HepG2 (cell line): ENCODE data around the gene CFL1. TPM values are rescaled to one million over a fixed set of nuclear protein-coding genes. Genes with fewer than 3 reads are reported as not detected.

Experiments used
- ARID2 ChIP-seq: sonication (generic); formaldehyde crosslinking; IDR thresholded peaks from 2 replicates; pipeline ENCODE4 v1.8.1; 2022; ENCODE audit warnings: mild to moderate bottlenecking, missing genetic modification reagents, borderline replicate concordance
- BCL3 ChIP-seq: sonication (generic); formaldehyde crosslinking; IDR thresholded peaks from 2 replicates; pipeline ENCODE4 v1.5.1; 2020; ENCODE audit warnings: mild to moderate bottlenecking, missing genetic modification reagents, moderate library complexity
- CBX2 ChIP-seq, 2 experiments: fragments of 200-600 bp in 1 of 2; sonication (generic); formaldehyde crosslinking in 1 of 2; IDR thresholded peaks; 2 replicates each; pipeline versions ENCODE4 v1.7.0 to v1.8.1; 2018 to 2022; ENCODE audit warnings: low read depth in 2 of 2, low read length in 1 of 2, mild to moderate bottlenecking in 1 of 2, missing genetic modification reagents in 1 of 2
- CEBPZ ChIP-seq: IDR thresholded peaks from 2 replicates; pipeline ENCODE4 v1.6.1; 2012; ENCODE audit warnings: low read length, improper control_type of control experiment
- CREB1 ChIP-seq, 2 experiments: fragments of 450-650 bp in 1 of 2; IDR thresholded peaks; 2 replicates each; pipeline ENCODE4 v1.6.1; 2016 to 2017; ENCODE audit warnings: control low read depth in 1 of 2, mild to moderate bottlenecking in 1 of 2, missing compliant biosample characterization in 1 of 2, missing genetic modification characterization in 1 of 2
- FIP1L1 ChIP-seq: fragments of 200-400 bp; formaldehyde crosslinking; IDR thresholded peaks from 2 replicates; pipeline ENCODE4 v1.6.1; 2018; ENCODE audit warnings: low read depth, mild to moderate bottlenecking, low read length, moderate library complexity, borderline replicate concordance; ENCODE audit not compliant: insufficient read depth
- HOXA5 ChIP-seq: sonication (generic); formaldehyde crosslinking; IDR thresholded peaks from 2 replicates; pipeline ENCODE4 v1.4.0; 2020; ENCODE audit warnings: missing genetic modification reagents
- POLR2AphosphoS5 ChIP-seq: IDR thresholded peaks from 2 replicates; pipeline ENCODE4 v1.6.1; 2012; ENCODE audit warnings: low read depth, low read length
- PRDM15 ChIP-seq: sonication (generic); formaldehyde crosslinking; IDR thresholded peaks from 2 replicates; pipeline ENCODE4 v1.4.0; 2020; ENCODE audit warnings: missing genetic modification reagents
- SOX13 ChIP-seq, 3 experiments: fragments of 450-650 bp in 1 of 3; sonication (generic) in 1 of 3; formaldehyde crosslinking in 1 of 3; IDR thresholded peaks in 2 of 3; conservative IDR thresholded peaks in 1 of 3; 2 replicates each; pipeline versions ENCODE4 v1.5.0 to v1.6.1; 2016 to 2020; ENCODE audit warnings: antibody characterized with exemption in 1 of 3, mild to moderate bottlenecking in 1 of 3, missing compliant biosample characterization in 1 of 3, missing genetic modification reagents in 1 of 3, moderate library complexity in 1 of 3
- TFDP2 ChIP-seq: sonication (generic); formaldehyde crosslinking; IDR thresholded peaks from 2 replicates; pipeline ENCODE4 v1.4.0; 2020; ENCODE audit warnings: missing genetic modification reagents
- ZFP36L2 ChIP-seq: sonication (generic); formaldehyde crosslinking; IDR thresholded peaks from 2 replicates; pipeline ENCODE4 v1.4.0; 2020; ENCODE audit warnings: missing genetic modification reagents
- ZNF224 ChIP-seq: sonication (generic); formaldehyde crosslinking; IDR thresholded peaks from 2 replicates; pipeline ENCODE4 v1.5.0; 2020; ENCODE audit warnings: mild to moderate bottlenecking, missing genetic modification reagents
- ZNF652 ChIP-seq: IDR thresholded peaks from 2 replicates; pipeline ENCODE4 v1.6.1; 2016; ENCODE audit warnings: low read depth, borderline replicate concordance
- ZNF691 ChIP-seq: sonication (generic); formaldehyde crosslinking; IDR thresholded peaks from 2 replicates; pipeline ENCODE4 v1.4.0; 2020; ENCODE audit warnings: missing genetic modification reagents, low read depth, mild to moderate bottlenecking, borderline replicate concordance
- ZNF775 ChIP-seq: sonication (generic); formaldehyde crosslinking; IDR thresholded peaks from 2 replicates; pipeline ENCODE4 v1.4.0; 2020; ENCODE audit warnings: missing genetic modification reagents, mild to moderate bottlenecking, moderate library complexity, borderline replicate concordance
- polyA plus RNA-seq, 8 experiments: library from polyadenylated mRNA; depleted of rRNA in 3 of 8; stranded (reverse) in 7 of 8; unstranded in 1 of 8; fragments of >200 nt; fragmentation: Illumina TruSeq in 4 of 8; extraction: Trizol in 4 of 8; gene quantifications; 2 replicates each; pipeline versions ENCODE4 v1.2.1 to v1.2.3, GENCODE V29; 2011 to 2016; ENCODE audit warnings: low read depth in 4 of 8, missing spikeins in 1 of 8, mixed read lengths in 1 of 8; ENCODE audit not compliant: insufficient read depth in 1 of 8
- total RNA-seq, 5 experiments: library from RNA; depleted of rRNA; stranded (reverse); fragments of >200 nt; fragmentation: Illumina TruSeq; extraction: Trizol; gene quantifications; 2 replicates each; pipeline ENCODE4 v1.2.3, GENCODE V29; 2016; ENCODE audit warnings: low read depth in 1 of 5

Gene CFL1
- total and polyA plus RNA-seq, 2 of the 13 experiments (the other 11 are each of a cell fraction or from before 2014, with no cell fraction given) = 379 to 383 TPM

GRCh38 chr11:65888163-65888814 lies 30.3 kb upstream of the CFL1 start, which contains the start of gene FIBP (continued):
- TF ChIP-seq CBX2 (IDR thresholded peaks at IDR 0.05; ENCODE audit: low read depth, low read length) (no peak), CBX2 (CRISPR knock-in tag; IDR thresholded peaks at IDR 0.05; ENCODE audit: low read depth) (no peak), ZNF775 (no peak), CREB1 (IDR thresholded peaks at IDR 0.05) (peak; percentile 81), CREB1 (CRISPR knock-in tag; IDR thresholded peaks at IDR 0.05) (peak; percentile 95), PRDM15 (CRISPR knock-in tag) (no peak; the same call in 1 of the 2 replicates), ZNF224 (CRISPR knock-in tag) (peak; percentile 61; the same call in 1 of the 2 replicates), FIP1L1 (no peak), ZNF691 (CRISPR knock-in tag) (peak; percentile 61; the same call in 1 of the 2 replicates), SOX13 (IDR thresholded peaks at IDR 0.05) (no peak; the same call in 1 of the 2 replicates), SOX13 (CRISPR knock-in tag; conservative IDR thresholded peaks at IDR 0.05 in 1 of 2, IDR thresholded peaks at IDR 0.05 in 1 of 2) (no peak; a peak in 2 of 4 replicates), HOXA5 (CRISPR knock-in tag) (0 out of 2 replicates have a peak, but pooled peaks have one; percentile 33), BCL3 (CRISPR knock-in tag) (no peak), CEBPZ (no peak), POLR2AphosphoS5 (peak; percentile 85), ARID2 (CRISPR knock-in tag) (peak; percentile 63; the same call in 1 of the 2 replicates), TFDP2 (CRISPR knock-in tag) (peak; percentile 80), ZNF652 (CRISPR knock-in tag) (no peak), ZFP36L2 (CRISPR knock-in tag) (no peak)
